Osteoblast (primary cell): Measurements from ENCODE around the gene MMS22L. TPM values are rescaled to one million over a fixed set of nuclear protein-coding genes. Genes with fewer than 3 reads are reported as not detected.

Experiments
- DNase-seq: peaks from one replicate; pipeline ENCODE4 v3.0.0; 2011; ENCODE audit warnings: low spot score, mixed read lengths; ENCODE audit not compliant: insufficient read length; ENCODE audit errors: missing footprints
- H2AFZ ChIP-seq: 2 replicates; pipeline ENCODE4 v1.6.0; 2011; ENCODE audit warnings: mild to moderate bottlenecking, low read length
- H3K27ac ChIP-seq: 2 replicates; pipeline ENCODE4 v1.5.1; 2011; ENCODE audit warnings: mild to moderate bottlenecking, low read depth, low read length, moderate library complexity
- H3K27me3 ChIP-seq: 2 replicates; pipeline ENCODE4 v1.6.0; 2012; ENCODE audit warnings: mild to moderate bottlenecking, control low read depth, inconsistent platforms, low read length, moderate library complexity; ENCODE audit not compliant: insufficient read depth
- H3K36me3 ChIP-seq: 2 replicates; pipeline ENCODE4 v1.5.1; 2011; ENCODE audit warnings: mild to moderate bottlenecking, low read length, control low read depth, moderate library complexity; ENCODE audit not compliant: insufficient read depth
- H3K4me1 ChIP-seq: 2 replicates; pipeline ENCODE4 v1.5.1; 2011; ENCODE audit warnings: mild to moderate bottlenecking, low read length, control low read depth, moderate library complexity; ENCODE audit not compliant: insufficient read depth
- H3K4me2 ChIP-seq: 2 replicates; pipeline ENCODE4 v1.6.0; 2011; ENCODE audit warnings: mild to moderate bottlenecking, low read length; ENCODE audit not compliant: insufficient read depth
- H3K4me3 ChIP-seq: fragments of 200-600 bp; sonication (generic); 3 replicates; pipeline ENCODE4 v1.5.1; 2012; ENCODE audit warnings: mild to moderate bottlenecking, low read length, inconsistent platforms; ENCODE audit not compliant: insufficient read depth
- H3K79me2 ChIP-seq: 2 replicates; pipeline ENCODE4 v1.6.0; 2012; ENCODE audit warnings: mild to moderate bottlenecking, low read length, control low read depth, inconsistent platforms; ENCODE audit not compliant: insufficient read depth
- H3K9me3 ChIP-seq: 2 replicates; pipeline ENCODE4 v1.5.1; 2011; ENCODE audit warnings: low read depth, low read length, control low read depth
- H4K20me1 ChIP-seq: 2 replicates; pipeline ENCODE4 v1.6.0; 2012; ENCODE audit warnings: mild to moderate bottlenecking, low read length, control low read depth; ENCODE audit not compliant: insufficient read depth
- total RNA-seq: library from RNA; depleted of rRNA; stranded (reverse); fragments of >200 nt; gene quantifications from 2 replicates; pipeline ENCODE4 v1.2.3, GENCODE V29; 2012
- TF ChIP-seq, protein P1 (sequence below): IDR thresholded peaks from 2 replicates; pipeline ENCODE4 v1.5.1; 2011; ENCODE audit warnings: mild to moderate bottlenecking, low read depth, low read length, moderate library complexity; ENCODE audit errors: extremely low read depth

Gene MMS22L
- total RNA-seq, 1 donor, result 11.9 TPM

DNA sequence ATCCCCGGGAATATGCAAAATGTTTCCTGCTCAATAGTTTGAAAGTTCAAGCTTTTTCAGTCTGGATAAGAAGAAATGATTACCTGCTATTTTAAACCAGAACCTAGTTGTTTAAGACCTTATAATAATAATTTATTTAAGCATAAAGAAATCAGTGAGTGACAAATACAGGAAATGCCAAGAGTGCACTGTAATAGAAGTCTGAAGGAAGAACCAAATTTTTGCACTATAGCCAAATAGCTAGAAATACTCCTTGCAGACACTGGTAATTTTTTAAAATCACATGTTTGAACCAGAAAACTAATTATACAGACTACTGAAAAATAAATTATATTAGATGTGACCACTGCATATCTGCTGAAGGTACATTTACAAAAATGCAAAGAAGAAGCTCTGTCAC, 93.2 kb downstream of the MMS22L start:
- Histone ChIP-seq H2AFZ (no peak overlapping the region), H3K4me3 (no peak overlapping the region), H4K20me1 (no peaks in the 10 kb centered on the region), H3K27ac (no peak overlapping the region), H3K36me3 (no peaks in the 10 kb centered on the region), H3K4me1 (peaks cover 21% of the 10 kb centered on the region), H3K4me2 (peak overlapping the region; percentile 6), H3K27me3 (no peaks in the 10 kb centered on the region), H3K9me3 (no peaks in the 10 kb centered on the region), H3K79me2 (no peaks in the 10 kb centered on the region)
- DNase-seq, result no peak
- TF ChIP-seq, protein P1, sequence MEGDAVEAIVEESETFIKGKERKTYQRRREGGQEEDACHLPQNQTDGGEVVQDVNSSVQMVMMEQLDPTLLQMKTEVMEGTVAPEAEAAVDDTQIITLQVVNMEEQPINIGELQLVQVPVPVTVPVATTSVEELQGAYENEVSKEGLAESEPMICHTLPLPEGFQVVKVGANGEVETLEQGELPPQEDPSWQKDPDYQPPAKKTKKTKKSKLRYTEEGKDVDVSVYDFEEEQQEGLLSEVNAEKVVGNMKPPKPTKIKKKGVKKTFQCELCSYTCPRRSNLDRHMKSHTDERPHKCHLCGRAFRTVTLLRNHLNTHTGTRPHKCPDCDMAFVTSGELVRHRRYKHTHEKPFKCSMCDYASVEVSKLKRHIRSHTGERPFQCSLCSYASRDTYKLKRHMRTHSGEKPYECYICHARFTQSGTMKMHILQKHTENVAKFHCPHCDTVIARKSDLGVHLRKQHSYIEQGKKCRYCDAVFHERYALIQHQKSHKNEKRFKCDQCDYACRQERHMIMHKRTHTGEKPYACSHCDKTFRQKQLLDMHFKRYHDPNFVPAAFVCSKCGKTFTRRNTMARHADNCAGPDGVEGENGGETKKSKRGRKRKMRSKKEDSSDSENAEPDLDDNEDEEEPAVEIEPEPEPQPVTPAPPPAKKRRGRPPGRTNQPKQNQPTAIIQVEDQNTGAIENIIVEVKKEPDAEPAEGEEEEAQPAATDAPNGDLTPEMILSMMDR, result no peak

DNA sequence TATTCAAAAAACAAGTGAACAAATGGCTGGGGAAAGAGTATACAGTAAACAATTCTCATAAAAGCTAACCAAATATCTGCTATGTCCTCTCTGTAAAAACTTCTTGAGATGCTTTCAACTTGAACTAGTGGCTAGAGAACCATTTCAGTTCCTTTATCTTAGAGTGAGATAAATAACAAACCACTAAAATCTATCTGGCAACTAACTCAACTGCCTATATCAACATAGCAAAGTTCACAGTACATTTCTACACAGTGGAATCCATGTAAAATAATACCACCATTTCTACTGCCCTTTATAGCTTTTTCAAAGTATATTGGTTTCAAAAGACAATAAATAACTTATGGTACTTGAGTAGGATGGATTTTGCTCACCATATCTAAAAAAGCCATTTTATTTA, 95.1 kb downstream of the MMS22L start:
- H2AFZ ChIP-seq, result no peak overlapping the region
- H3K4me2 ChIP-seq, result no peak overlapping the region
- H3K27ac ChIP-seq, result no peak overlapping the region
- no peaks in the 10 kb centered on the region for H3K79me2 ChIP-seq
- H3K4me1 ChIP-seq, result peaks cover 21% of the 10 kb centered on the region
- H3K9me3 ChIP-seq, result no peaks in the 10 kb centered on the region
- H3K4me3 ChIP-seq, result no peak overlapping the region
- TF ChIP-seq, protein P1, result no peak
- H3K27me3 ChIP-seq, result no peaks in the 10 kb centered on the region
- H3K36me3 ChIP-seq, result no peaks in the 10 kb centered on the region
- H4K20me1 ChIP-seq, result no peaks in the 10 kb centered on the region
- DNase-seq, result no peak

DNA sequence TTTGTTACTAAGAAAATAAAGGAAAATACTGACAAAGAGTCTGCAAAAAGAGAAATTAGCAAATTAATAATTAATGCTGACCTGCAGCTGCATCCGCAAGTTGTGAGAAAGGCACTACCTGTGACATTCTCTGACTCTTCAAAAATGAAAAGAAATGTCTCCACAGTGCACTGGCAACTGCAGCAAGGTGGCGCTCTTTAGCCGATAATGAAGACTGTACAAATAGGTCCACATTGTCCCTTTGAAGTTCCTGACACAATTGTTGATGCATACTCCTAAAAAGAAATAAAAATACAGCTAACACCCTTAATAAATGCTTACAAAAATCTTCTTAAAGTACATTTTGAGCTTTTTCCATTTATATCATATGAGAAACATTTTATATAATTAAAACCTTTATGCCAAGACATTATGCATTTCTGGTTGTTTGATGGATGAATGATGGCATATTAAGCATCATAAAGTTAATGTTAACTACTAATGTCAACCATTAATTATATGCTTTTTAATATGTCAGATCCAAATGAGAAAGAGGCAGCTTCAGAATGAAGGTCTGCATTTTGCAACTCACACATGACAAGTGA, 96.5 kb downstream of the MMS22L start:
- no peak overlapping the region for H2AFZ ChIP-seq
- H3K36me3 ChIP-seq, result no peaks in the 10 kb centered on the region
- no peak overlapping the region for H3K4me3 ChIP-seq
- no peaks in the 10 kb centered on the region for H3K79me2 ChIP-seq
- H3K27me3 ChIP-seq, result no peaks in the 10 kb centered on the region
- H3K9me3 ChIP-seq, result no peaks in the 10 kb centered on the region
- no peak overlapping the region for H3K27ac ChIP-seq
- H3K4me2 ChIP-seq, result no peak overlapping the region
- no peaks in the 10 kb centered on the region for H4K20me1 ChIP-seq
- TF ChIP-seq, protein P1, result peak; percentile 98
- peak; percentile 56 for DNase-seq
- peaks cover 21% of the 10 kb centered on the region for H3K4me1 ChIP-seq

DNA sequence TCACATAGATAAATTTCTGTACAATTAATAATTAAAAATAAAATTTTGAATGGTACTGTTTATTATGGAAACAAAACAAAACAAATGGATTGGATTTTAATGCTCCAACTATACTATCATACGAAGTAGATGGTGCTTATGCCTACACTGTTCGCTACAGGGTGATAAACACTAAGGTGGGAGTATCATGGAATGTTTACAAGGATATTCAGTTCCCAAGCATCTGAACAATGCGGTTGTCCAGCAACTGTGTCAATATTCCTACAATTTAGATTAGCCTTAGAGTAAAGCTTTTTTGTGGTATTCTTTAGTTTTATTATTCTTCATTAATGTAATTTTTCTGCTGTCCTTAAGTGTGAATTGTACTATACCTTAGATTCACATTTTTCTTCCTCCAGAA, 105.1 kb downstream of the MMS22L start:
- no peak for DNase-seq
- no peaks in the 10 kb centered on the region for H3K4me1 ChIP-seq
- no peak overlapping the region for H2AFZ ChIP-seq
- peak overlapping the region; percentile 42 for H3K27ac ChIP-seq
- H3K9me3 ChIP-seq, result no peaks in the 10 kb centered on the region
- no peak overlapping the region for H3K4me2 ChIP-seq
- H3K4me3 ChIP-seq, result no peak overlapping the region
- H3K27me3 ChIP-seq, result no peaks in the 10 kb centered on the region
- TF ChIP-seq, protein P1, result no peak
- H3K79me2 ChIP-seq, result no peaks in the 10 kb centered on the region
- H3K36me3 ChIP-seq, result no peaks in the 10 kb centered on the region
- H4K20me1 ChIP-seq, result no peaks in the 10 kb centered on the region
